Measurements from ENCODE around the gene CDH4.

DNA sequence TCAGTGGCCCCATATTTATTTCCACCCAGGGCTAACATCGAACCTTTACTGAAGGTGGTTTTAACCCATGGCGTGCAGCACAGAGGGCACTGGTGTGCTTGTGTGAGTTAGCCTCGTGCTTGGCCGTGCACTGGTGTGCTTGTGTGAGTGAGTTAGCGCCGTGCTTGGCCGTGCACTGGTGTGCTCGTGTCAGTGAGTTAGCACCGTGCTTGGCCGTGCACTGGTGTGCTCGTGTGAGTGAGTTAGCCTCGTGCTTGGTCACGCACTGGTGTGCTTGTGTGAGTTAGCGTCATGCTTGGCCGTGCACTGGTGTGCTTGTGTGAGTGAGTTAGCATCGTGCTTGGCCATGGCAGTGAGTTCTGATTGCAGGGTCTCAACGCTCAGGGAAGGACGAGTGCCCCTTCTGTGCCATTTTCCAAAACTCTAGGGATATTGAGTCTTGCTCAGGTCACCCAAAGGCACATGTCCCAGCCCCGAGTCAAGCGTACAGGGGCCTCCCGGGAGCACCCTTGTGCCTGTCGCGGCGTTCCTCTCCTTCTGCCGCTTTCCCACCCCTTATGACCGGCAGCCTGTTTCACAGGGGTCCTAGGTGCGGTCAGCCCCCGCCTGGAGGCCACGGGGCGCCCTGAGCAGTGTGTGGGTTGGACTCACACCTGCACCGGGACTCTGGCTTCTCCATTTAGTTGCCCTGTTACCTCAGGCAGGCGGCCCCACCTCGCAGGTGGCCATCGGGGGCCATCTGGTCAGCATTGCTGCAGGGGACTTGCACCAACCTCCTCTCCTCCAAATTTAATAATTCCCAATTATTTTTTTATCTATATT is 399.1 kb downstream of the CDH4 start:
- TF ChIP-seq, protein P1, sequence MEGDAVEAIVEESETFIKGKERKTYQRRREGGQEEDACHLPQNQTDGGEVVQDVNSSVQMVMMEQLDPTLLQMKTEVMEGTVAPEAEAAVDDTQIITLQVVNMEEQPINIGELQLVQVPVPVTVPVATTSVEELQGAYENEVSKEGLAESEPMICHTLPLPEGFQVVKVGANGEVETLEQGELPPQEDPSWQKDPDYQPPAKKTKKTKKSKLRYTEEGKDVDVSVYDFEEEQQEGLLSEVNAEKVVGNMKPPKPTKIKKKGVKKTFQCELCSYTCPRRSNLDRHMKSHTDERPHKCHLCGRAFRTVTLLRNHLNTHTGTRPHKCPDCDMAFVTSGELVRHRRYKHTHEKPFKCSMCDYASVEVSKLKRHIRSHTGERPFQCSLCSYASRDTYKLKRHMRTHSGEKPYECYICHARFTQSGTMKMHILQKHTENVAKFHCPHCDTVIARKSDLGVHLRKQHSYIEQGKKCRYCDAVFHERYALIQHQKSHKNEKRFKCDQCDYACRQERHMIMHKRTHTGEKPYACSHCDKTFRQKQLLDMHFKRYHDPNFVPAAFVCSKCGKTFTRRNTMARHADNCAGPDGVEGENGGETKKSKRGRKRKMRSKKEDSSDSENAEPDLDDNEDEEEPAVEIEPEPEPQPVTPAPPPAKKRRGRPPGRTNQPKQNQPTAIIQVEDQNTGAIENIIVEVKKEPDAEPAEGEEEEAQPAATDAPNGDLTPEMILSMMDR (conservative IDR thresholded peaks at IDR 0.05): no peak
- TF ChIP-seq EZH2 (IDR thresholded peaks at IDR 0.05; ENCODE audit: low read depth): no peak
